Measurements from ENCODE around the gene ZDHHC3.

Gene ZDHHC3

DNA sequence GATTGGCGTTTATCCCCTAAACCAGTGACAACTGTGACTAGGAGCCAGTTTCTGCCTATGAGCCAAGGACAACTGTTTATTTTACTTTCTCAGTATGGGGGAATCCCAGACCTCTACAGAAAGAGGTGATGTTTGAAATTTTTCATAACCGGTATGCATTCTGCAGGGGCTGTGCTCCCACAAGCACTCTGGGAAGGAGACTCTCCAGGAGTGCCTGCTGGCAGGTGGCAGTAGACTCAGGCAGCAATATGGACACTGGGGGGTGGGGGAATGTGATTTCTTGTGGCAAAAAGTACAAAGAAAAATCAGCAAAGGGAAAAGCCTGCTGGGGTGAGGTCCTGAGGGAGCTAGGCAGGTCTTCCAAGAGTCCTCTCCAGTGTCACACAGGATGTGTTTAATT lies 95.7 kb downstream of the ZDHHC3 start:
- no peaks in the 10 kb centered on the region for H3K9me3 ChIP-seq (ENCODE audit: control insufficient read depth in 2 of 2, low read length in 2 of 2)
- H3K4me3 ChIP-seq (ENCODE audit: low read length in 2 of 2), result no peak overlapping the region
- no peaks in the 10 kb centered on the region for H3K4me1 ChIP-seq (ENCODE audit: control insufficient read depth, insufficient read depth, low read length)
- H3K27me3 ChIP-seq (ENCODE audit: control insufficient read depth in 1 of 2, insufficient read depth in 2 of 2, low read length in 2 of 2), result peaks cover 3 to 7% of the 10 kb centered on the region in 2 donors
- no peak overlapping the region for H3K27ac ChIP-seq (ENCODE audit: low read length)
- H3K36me3 ChIP-seq (ENCODE audit: control insufficient read depth in 2 of 2, insufficient read depth in 2 of 2, low read length in 2 of 2), result no peaks in the 10 kb centered on the region
- no peak overlapping the region for H3K9ac ChIP-seq (ENCODE audit: low read length in 2 of 2)

DNA sequence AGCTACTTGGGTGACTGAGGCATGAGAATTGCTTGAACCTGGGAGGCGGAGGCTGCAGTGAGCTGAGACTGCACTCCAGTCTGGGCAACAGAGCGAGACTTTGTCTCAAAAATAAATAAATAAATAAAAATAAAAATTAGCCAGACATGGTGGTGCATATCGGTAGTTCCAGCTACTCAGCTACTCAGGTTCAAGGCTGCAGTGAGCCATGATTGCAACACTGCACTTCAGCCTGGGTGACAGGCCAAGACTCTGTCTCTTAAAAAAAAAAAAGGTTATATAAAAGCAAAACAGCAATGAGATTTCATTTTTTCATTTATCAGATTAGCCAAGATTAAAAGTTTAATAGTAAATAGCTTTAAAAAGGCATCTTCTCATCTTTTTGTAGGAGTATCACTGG lies 98.6 kb downstream of the ZDHHC3 start:
- H3K27me3 ChIP-seq (ENCODE audit: control insufficient read depth in 1 of 2, insufficient read depth in 2 of 2, low read length in 2 of 2), result no peaks in the 10 kb centered on the region
- H3K36me3 ChIP-seq (ENCODE audit: control insufficient read depth in 2 of 2, insufficient read depth in 2 of 2, low read length in 2 of 2), result no peaks in the 10 kb centered on the region
- H3K4me3 ChIP-seq (ENCODE audit: low read length in 2 of 2), result no peak overlapping the region
- no peak overlapping the region for H3K27ac ChIP-seq (ENCODE audit: low read length)
- no peaks in the 10 kb centered on the region for H3K4me1 ChIP-seq (ENCODE audit: control insufficient read depth, insufficient read depth, low read length)
- no peaks in the 10 kb centered on the region for H3K9me3 ChIP-seq (ENCODE audit: control insufficient read depth in 2 of 2, low read length in 2 of 2)
- H3K9ac ChIP-seq (ENCODE audit: low read length in 2 of 2), result no peak overlapping the region

DNA sequence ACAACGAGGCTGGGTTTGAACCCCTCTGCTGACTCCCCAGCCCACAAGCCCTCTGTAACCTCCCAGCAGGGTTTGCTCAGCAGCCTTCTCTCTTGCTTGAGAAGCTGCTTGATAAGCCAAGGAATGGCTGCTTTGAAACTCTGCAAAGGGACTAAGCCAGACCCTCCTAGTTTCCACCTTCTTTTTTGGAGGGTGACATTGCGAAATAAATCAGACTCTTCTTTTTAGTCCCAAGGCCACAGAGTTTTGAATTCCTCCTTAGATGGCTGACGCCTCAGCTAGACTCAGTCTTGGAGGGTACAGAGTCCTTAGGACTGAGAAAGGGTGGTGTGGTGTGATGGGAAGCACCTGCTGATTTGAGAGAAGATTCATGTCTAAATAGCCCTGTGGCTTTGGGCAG lies 100.4 kb downstream of the ZDHHC3 start:
- no peak overlapping the region for H3K27ac ChIP-seq (ENCODE audit: low read length)
- no peak overlapping the region for H3K9ac ChIP-seq (ENCODE audit: low read length in 2 of 2)
- H3K27me3 ChIP-seq (ENCODE audit: control insufficient read depth in 1 of 2, insufficient read depth in 2 of 2, low read length in 2 of 2), result no peaks in the 10 kb centered on the region
- H3K4me1 ChIP-seq (ENCODE audit: control insufficient read depth, insufficient read depth, low read length), result no peaks in the 10 kb centered on the region
- no peaks in the 10 kb centered on the region for H3K9me3 ChIP-seq (ENCODE audit: control insufficient read depth in 2 of 2, low read length in 2 of 2)
- H3K36me3 ChIP-seq (ENCODE audit: control insufficient read depth in 2 of 2, insufficient read depth in 2 of 2, low read length in 2 of 2), result no peaks in the 10 kb centered on the region
- H3K4me3 ChIP-seq (ENCODE audit: low read length in 2 of 2), result no peak overlapping the region

Data from stomach smooth muscle (tissue), 2 donors.